Renal pelvis (tissue), 12 donors: Measurements from ENCODE around the gene MYH11. TPM values are rescaled to one million over a fixed set of nuclear protein-coding genes. Genes with fewer than 3 reads are reported as not detected.

ENCODE experiments used
- DNase-seq: peaks from one replicate; pipeline ENCODE4 v3.0.0-alpha.2; 2013
- long read RNA-seq, 16 experiments: transcript quantifications; one replicate each; lab custom pipeline, GENCODE V29; 2026
- polyA plus RNA-seq, 3 donors: library from polyadenylated mRNA; unstranded; fragments of 120-200 nt; gene quantifications; one replicate each; pipeline ENCODE4 v1.2.1, GENCODE V29; 2013; ENCODE audit not compliant: insufficient read length in 3 of 3

MYH11 gene
- polyA plus RNA-seq, result 10 to 100 TPM in 2 of 3 donors, 1 to 10 TPM in 1; 9.2 to 12.7 (median 12.1) TPM
- long read RNA-seq, donor 1, result 0 reads
- long read RNA-seq, donor 2, result 0 reads
- long read RNA-seq, donor 3, result 0 reads
- long read RNA-seq, donor 4, result 0 reads
- long read RNA-seq, donor 5, result 0 reads
- long read RNA-seq, donor 6, result 0 reads
- long read RNA-seq, donor 7, result 0 reads
- long read RNA-seq, donor 8, result 0 reads
- long read RNA-seq, donor 9, partial matches to known transcripts, result 0 of 5 reads
- long read RNA-seq, donor 9, other reads (novel, unspliced or antisense), result 5 of 5 reads
- long read RNA-seq, donor 10, result 0 reads
- long read RNA-seq, donor 11, result 0 reads
- long read RNA-seq, donor 12, result 0 reads
- long read RNA-seq, donor 13, result 0 reads
- long read RNA-seq, donor 14, result 0 reads
- long read RNA-seq, donor 15, result 0 reads
- long read RNA-seq, donor 16, result 0 reads

DNA sequence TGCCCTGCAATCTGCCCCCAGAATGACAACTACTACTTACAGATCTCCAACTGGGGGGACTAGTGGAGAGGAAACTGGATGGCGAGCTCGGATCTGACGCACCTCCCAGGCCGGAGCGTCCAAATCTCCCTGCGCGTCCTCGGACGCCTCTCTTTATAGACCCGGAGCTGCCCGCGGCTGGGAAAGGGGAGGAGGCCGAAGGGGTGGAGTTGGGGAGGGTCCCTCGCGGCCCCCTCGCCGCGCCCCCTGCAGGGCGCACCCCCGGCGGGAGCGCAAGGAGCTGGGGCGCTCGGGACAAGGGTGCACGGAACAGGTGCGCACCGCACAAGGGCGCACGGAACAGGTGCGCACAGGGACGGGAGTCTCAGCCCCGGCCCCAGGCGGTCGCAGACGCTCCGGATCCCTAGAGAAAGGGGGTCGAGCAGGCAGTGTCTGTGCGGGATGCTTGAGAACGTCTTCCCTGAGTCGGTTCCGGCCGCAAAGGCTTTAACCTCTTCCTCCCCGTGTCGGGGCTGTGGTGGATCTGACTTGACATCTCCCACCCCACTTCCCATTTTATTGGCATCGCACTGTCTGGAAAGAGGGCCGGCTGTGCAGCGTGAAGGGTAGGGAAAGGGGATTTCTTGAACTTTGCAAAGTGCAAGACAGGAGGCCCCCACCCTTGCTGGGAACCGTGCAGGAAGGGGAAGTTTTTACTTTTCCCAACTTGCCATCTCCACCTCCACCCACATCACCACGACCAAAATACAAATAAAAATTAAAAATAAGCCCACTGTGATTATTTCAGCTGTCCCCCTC is at the start of gene MYH11:
Gene MYH11, minus strand, starts transcription at position 128 of the 798 bp plus-strand sequence. CDS start 18,776 bp downstream, outside the sequence.
- no peak for DNase-seq

DNA sequence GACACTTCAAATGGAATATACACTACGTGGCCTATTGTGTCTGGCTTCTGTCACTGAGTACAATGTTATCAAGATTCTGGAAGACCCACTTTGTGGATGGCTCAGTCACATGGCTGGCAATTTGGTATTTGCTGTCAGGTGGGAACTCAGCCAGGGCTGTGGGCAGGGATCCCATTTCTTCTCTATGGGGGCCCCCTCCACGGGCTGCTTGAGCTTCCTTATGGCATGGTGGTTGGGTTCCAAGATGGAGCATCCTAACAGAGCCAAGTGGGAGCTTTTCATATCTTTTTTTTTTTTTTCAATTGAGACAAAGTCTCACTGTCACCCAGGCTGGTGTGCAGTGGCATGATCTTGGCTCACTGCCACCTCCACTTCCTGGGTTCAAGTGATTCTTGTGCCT is 49.6 kb upstream of the MYH11 start:
- no peak for DNase-seq

DNA sequence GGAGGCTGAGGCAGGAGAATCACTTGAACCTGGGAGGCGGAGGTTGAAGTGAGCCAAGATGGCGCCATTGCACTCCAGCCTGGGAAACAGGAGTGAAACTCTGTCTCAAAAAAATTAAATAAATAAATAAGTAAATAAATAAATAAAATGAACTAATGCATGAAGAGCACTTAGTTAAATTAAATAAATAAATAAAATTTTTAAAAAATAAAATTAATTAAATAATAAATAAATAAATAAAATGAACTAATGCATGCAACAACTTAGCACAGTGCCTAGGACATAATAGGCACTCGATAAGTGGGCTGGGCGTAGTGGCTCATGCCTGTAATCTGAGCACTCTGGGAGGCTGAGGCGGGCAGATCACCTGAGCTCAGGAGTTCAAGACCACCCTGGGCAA is 47.1 kb upstream of the MYH11 start:
- no peak for DNase-seq

DNA sequence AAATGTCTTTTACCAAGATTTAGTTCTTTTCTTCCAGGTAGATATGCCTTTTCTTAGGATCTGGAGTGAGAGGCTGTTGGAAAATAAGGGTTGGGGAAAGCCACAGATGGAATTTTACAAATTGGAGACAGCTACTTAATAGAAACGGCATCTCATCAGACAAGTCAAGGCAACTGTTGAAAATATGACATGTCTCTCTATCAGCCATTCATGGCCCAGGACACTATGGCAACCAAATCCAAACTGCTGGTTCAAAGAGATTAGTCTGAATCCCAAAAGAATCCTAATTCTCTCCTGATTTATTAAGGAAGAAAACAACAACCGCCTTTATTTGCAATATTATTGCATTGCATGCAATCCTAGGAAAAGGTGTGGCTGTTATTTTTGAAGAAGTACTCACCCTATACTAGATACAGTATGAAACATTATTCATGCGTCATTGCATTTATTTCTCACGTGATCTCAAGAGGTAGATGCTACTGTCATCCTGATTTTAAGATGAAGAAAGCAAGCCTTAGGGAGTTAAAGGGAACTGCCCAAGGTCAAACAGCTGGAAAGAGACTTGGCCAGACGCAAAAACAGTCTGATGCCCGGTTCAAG is 44.2 kb upstream of the MYH11 start:
- no peak for DNase-seq

DNA sequence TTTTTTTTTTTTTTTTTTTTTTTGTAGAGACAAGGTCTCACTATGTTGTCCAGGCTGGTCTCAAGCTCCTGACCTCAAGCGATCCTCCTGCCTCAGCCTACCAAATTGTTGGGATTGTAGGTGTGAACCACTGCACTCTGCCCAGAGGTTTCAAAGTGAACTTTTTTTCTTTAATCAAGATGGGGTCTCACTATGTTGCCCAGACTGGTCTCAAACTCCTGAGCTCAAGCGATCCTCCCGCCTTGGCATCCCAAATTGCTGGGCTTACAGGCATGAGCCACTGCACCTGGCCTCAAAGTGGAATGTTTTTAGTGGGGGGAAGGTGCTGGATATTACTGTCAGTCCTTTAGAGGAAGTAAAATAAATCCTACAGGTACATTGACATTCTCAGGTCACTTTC is 43.5 kb upstream of the MYH11 start:
- no peak for DNase-seq

DNA sequence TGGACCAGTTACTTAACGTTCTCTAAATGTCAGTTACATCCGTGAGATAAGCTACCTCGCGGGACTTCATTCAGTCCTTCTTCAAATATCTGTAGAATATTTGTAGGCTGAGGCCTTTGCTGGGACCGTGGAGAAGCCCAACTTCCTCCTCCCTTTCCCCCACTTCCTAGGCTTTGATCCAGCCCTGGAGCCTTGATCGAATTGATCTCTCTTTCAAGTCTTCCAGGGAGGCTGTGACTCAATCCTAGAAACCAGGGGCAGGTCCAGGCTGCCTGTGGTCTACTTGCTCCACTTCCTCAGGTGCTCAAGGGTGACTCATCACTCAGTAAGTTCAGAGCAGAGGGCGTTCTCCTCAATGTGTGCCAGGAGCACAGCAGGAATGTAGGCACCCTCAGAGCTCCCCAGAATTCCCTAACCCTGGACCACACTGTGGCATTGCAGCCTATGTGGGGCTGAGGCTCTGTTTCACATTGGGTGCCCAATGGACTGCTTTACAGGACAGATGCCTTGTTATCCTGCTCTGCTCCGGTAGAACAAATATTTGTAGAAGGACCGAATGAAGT is 42.8 kb upstream of the MYH11 start:
- no peak for DNase-seq

DNA sequence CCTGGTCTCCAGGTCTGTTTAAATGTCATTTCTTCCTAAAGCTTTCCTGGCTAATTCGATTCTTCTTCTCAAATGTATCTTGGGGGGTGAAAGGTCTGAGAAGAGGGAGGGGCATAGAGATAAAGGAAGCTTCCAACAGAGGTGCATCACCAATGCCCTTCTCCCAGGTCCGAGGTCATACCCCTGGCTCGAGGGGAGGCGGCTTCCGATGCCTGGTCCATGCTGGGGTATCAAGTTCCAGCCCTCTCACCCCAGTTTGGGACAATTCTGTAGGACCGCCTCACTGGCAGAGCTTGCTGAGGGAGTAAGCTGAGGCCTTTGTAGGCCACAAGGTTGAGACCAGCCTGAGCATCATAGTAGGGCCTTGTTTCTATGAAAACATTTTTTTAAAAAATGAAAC is 41.8 kb upstream of the MYH11 start:
- DNase-seq, result no peak

DNA sequence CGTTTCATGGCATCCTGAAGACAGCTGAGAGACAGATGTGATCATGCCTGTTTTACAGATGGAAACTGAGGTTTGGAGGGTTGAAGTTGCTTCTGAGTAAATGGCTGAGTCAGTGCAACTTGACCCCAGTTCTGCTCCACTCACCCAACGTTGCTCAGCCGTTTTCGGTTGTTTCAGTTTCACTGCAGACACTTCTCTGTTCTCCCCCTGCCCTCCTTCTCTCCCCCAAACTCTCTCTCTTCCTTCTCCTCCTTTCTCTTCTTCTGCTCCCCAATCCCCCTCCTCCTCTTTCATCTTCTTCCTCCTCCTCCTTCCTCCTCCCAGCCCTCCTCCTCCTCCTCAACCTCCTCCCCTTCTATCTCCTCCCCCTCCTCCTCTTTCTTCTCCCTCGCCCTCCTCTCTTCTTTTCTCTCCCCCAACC is 41.0 kb upstream of the MYH11 start:
- DNase-seq, result no peak

DNA sequence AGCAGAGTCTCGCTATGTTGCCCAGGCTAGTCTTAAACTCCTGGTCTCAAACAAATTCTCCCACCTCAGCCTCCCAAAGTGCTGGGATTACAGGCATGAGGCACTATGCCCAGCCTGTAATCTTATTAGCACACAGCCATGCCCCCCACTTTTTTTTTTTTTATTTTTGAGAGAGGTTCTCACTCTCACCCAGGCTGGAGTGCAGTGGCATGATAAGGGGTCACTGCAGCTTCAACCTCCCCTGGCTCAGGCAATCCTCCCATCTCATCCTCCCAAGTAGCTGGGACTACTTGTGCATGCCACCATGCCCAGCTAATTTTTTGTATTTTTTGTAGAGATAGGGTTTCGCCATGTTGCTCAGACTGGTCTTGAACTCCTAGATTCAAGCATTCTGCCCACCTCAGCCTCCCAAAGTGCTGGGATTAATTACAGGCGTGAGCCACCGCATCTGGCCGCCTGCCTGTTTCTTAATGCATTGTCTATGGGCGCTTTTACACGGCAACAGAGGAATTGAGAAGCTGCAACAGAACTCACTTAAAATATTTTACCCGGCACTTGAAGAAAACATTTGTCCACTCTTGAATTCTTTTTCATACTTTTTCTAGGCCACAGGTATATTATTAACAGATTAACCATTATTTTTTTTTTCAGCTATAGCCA is 40.4 kb upstream of the MYH11 start:
- no peak for DNase-seq

DNA sequence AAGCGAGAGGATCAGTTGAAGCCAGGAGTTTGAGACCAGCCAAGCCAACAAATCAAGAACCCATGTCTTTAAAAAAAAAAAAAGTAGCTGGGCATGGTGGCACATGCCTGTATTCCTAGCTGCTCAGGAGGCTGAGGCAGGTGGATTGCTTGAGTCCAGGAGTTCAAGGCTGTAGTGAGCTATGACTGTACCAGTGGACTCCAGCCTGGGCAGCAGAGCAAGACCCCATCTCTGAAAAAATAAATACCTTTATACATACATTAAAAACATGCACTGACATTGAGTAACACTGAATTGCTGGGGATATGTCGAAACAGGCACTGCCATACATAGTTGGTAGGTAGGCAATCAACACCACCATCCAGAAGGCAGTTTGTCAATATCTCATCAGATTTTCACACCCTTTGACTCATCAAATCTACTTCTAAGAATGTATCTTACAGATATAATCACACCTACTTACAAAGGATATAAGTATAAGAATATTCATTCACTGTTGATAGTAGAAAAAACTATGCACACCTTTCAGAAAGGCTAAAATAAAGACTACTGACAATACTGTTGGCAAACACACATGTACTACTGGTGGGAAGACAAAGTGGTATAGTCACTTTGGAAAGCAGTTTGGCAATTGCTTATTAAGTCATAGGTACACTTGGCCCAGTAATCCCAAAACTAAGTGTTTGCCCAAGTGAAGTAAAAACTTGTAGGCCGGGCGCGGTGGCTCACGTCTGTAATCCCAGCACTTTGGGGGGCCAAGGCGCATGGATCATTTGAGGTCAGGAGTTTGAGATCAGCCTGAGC is 37.9 kb upstream of the MYH11 start:
- no peak for DNase-seq

DNA sequence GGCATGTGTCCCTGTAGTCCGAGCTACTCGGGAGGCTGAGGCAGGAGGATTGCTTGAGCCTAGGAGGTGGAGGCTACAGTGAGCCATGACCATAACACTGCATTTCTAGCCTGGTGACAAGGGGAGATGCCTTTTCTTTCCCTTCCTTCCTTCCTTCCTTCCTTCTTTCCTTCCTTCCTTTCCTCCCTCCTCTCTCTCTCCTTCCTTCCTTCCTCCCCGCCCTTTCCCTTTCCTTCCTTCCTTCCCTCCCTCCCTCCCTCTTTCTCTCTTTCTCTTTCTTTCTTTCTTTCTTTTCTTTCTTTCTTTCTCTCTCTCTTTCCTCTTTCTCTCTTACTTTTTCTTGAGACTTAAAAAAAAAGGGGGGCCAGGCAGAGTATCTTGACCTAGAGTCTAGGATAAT is 34.7 kb upstream of the MYH11 start:
- no peak for DNase-seq

DNA sequence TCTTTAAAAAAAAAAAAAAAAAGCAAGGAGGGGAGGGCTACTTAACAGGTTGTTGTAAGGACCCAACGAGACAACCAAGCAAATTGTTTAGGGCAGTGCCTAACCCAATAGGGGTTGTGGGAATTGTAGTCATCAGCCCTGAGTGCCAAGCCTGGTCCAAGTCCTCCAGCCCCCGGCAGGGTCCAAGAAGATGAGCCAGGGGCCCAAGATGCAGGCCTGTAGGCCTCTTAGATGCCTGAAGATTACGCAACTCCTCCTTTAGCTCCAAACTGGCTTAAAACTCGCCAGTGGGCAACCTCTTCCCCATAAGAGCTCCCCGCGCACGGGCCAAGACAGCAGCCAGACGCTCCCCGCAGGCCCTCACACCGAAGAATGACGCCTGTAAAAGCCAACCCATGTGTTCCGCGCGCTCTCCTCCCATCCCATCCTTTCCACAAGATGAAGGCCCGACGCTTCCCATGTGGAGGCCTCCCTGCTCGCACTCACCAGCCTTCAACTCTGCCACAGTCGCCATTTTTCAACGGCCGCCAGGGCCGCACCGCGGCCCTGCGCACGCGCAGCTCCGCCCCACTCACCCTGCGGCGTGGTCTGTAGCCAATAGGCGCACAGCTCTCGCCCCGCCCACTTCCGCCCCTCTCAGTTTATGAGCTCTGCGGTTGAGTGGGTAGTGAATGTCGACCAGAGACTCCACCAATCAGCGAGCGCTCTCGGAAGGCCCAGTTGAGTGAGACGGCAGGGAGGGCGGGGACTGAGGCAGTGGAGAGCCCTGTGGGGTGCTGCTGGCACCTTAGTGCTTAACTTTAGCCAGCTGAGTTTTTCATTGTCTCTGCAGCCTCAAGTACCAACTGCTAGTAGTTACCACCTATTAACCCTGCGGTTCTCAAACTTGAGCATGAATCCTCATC is 31.5 kb upstream of the MYH11 start, which contains the start of gene CEP20:
Gene CEP20, minus strand, starts transcription at position 532 of the 905 bp plus-strand sequence. Its CDS starts 18 bp downstream, at position 514.
- DNase-seq, result peak; percentile 99

DNA sequence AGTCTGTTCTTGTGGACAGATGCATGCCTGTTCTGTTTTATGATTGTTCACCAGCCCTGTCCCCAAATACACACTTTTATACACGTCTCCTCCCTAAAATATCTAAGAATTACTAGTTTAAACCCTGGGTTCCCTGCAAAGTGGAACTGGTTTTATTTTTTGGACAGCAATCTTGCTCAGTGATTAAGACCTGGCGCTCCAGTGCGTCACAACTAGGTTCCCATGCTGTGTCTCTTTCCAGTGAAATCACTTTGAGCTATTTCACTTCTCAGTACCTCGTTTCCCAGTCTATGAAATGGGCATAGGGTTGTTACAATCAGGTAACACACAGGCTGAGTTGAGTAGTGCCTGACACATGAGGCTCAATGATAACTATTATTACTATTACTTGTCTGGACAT is 30.5 kb upstream of the MYH11 start:
- no peak for DNase-seq

DNA sequence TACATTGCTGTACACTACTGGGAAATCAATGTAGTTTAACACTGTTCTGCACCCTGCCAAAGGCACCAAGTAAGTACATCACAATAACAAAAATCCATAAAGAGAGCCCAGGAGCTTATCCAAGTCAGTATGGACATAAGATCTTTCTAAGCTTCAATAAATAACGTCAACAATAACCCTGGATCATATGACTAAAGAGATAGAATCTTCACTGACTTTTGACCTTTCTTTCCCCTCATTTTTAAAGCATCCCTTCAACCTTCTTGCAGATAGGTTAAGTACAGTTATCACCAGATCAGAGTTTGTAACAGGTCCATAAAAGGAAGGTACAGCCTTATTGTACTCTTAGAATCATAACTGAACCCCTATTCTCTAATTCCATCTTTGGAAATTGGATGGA is 29.2 kb upstream of the MYH11 start:
- no peak for DNase-seq

DNA sequence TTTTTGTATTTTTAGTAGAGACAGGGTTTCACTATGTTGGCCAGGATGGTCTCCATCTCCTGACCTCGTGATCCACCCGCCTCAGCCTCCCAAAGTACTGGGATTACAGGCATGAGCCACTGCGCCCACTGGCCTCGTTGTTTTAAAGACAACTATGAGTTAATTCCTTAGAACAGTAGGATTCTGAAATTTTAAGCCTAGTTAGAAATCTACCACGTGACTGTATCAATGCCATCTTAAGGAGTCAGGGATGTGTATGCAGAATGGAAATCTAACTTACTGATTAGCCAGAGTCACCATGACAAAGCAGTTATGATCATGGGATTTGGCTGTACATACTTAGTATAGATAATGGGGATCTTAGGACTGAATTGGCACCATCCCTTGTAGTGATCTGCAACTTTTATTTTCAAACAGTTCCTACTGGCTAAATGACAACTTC is 28.8 kb upstream of the MYH11 start:
- DNase-seq, result no peak

DNA sequence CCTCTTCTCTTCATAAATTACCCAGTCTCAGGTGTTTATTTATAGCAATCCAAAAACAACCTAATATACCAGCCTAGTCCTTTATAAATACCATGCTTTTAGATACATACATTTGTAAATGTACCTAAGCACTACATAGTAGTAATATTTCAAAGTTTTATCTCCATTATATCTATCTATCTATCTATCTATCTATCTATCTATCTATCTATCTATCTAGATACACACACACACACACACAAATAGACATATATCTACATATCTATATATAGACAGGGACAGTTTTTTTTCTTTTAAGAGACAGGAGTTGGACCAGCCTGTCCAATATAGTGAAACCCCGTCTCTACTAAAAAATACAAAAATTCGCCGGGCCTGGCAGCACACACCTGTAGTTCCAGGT is 25.7 kb upstream of the MYH11 start:
- DNase-seq, result no peak

DNA sequence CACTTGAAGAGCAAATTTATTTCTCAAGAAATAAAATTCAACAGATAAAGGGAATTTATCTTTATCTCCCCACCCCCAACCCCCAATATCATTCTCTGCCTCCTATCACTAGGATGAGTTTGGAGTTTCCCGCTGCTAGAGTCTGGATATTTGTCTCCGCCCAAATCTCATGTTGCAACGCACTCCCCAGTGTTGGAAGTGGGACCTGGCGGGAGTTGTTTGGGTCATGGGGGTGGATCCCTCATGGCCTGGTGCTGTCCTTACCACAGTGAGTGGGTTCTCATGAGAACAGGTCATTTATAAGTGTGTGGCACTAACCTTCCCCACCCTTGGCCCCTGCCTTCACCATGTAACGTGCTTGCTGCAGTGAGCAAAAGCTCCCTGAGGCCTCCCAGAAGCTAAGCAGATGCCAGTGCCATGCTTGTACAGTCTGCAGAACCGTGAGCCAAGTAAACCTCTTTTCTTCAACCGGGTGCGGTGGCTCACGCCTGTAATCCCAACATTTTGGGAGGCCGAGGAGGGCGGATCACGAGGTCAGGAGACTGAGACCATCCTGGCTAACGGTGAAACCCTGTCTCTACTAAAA is 25.1 kb upstream of the MYH11 start:
- no peak for DNase-seq

DNA sequence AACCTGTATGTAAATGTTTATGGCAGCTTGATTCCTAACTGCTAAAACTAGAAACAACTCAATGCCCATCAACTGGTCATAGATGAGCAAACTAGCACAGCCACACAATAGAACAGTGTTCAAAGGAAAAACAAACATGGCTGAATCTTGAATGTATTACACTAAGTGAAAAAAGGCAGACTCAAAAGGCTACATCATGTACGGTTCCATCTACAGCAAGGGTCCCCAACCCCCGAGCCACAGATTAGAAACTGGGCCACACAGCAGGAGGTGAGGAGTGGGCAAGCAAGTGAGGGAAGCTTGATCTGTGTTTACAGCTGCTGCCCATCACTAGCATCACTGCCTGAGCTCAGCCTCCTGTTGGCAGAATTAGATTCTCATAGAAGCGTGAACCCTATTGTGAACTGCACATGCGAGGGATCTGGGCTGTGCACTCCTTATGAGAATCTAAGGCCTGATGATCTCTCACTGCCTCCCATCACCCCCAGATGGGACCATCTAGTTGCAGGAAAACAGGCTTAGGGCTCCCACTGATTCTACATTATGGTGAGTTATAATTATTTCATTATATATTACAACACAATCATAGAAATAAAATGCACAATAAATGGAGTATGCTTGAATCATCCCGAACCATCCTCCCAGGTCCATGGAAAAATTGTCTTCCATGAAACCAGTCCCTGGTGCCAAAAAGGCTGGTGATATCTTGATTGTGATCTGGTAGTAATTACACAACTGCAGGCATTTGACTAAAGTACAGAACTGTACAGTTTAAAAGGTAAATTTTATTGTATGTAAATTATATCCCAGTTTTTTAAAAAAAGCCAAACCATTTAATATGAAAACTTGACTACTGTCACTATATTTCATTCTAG is 23.8 kb upstream of the MYH11 start:
- no peak for DNase-seq
